OCI-LY1 (cell line): ENCODE measurements around the gene PPP2R2C.

Experiments
- H2AFZ ChIP-seq: fragments of 200-600 bp; sonication (generic), shearing (Covaris generic); 2 replicates; pipeline ENCODE4 v1.6.0; 2014; ENCODE audit warnings: antibody characterized with exemption, mild to moderate bottlenecking, low read length
- H3F3A ChIP-seq: fragments of 200-600 bp; sonication (generic), shearing (Covaris generic); 2 replicates; pipeline ENCODE4 v1.6.0; 2014; ENCODE audit warnings: mild to moderate bottlenecking, antibody characterized with exemption, low read length, moderate library complexity; ENCODE audit not compliant: insufficient read depth
- H3K27ac ChIP-seq: fragments of 200-600 bp; sonication (generic); 2 replicates; pipeline ENCODE4 v1.5.1; 2014; ENCODE audit warnings: low read length, mixed run types, mild to moderate bottlenecking, low read depth; ENCODE audit not compliant: poor library complexity, severe bottlenecking
- H3K27me3 ChIP-seq: fragments of 200-600 bp; sonication (generic); 2 replicates; pipeline ENCODE4 v1.6.0; 2014; ENCODE audit warnings: antibody characterized with exemption, mild to moderate bottlenecking, low read length, moderate library complexity; ENCODE audit not compliant: insufficient read depth
- H3K36me3 ChIP-seq: fragments of 200-600 bp; sonication (generic); 2 replicates; pipeline ENCODE4 v1.6.1; 2014; ENCODE audit warnings: mild to moderate bottlenecking, antibody characterized with exemption, low read length, moderate library complexity, mixed read lengths; ENCODE audit not compliant: insufficient read depth
- H3K4me1 ChIP-seq: fragments of 200-600 bp; sonication (generic); 2 replicates; pipeline ENCODE4 v1.5.1; 2014; ENCODE audit warnings: mild to moderate bottlenecking, low read length, moderate library complexity; ENCODE audit not compliant: insufficient read depth, severe bottlenecking
- H3K4me2 ChIP-seq: fragments of 200-600 bp; sonication (generic), shearing (Covaris generic); 2 replicates; pipeline ENCODE4 v1.6.1; 2014; ENCODE audit warnings: low read length
- H3K4me3 ChIP-seq: fragments of 200-600 bp; sonication (generic); 2 replicates; pipeline ENCODE4 v1.5.1; 2014; ENCODE audit warnings: low read length, low read depth, mild to moderate bottlenecking, mixed read lengths; ENCODE audit not compliant: poor library complexity, severe bottlenecking
- H3K79me2 ChIP-seq: fragments of 200-600 bp; shearing (Covaris generic); 2 replicates; pipeline ENCODE4 v1.6.1; 2016; ENCODE audit warnings: mixed run types, low read length, mixed read lengths; ENCODE audit not compliant: insufficient read depth
- H3K9ac ChIP-seq: fragments of 200-600 bp; sonication (generic), shearing (Covaris generic); 2 replicates; pipeline ENCODE4 v1.6.1; 2014; ENCODE audit warnings: mild to moderate bottlenecking, low read length, mixed read lengths
- H3K9me2 ChIP-seq: fragments of 200-600 bp; sonication (generic), shearing (Covaris generic); 2 replicates; pipeline ENCODE4 v1.6.1; 2014; ENCODE audit warnings: low read depth, mild to moderate bottlenecking, low read length, mixed read lengths
- H3K9me3 ChIP-seq: fragments of 200-600 bp; shearing (Covaris generic); 2 replicates; pipeline ENCODE4 v1.6.1; 2014; ENCODE audit warnings: low read length, mixed read lengths
- H4K20me1 ChIP-seq: fragments of 200-600 bp; sonication (generic), shearing (Covaris generic); 2 replicates; pipeline ENCODE4 v1.6.0; 2016; ENCODE audit warnings: mild to moderate bottlenecking, low read length; ENCODE audit not compliant: insufficient read depth
- CTCF ChIP-seq: fragments of 200-600 bp; sonication (generic), shearing (Covaris generic); IDR thresholded peaks from 2 replicates; pipeline ENCODE4 v1.5.1; 2017; ENCODE audit warnings: mild to moderate bottlenecking, antibody characterized with exemption, low read length, moderate library complexity, mixed read lengths
- EZH2 ChIP-seq: fragments of 200-600 bp; sonication (generic), shearing (Covaris generic); IDR thresholded peaks from 2 replicates; pipeline ENCODE4 v1.8.0; 2017; ENCODE audit warnings: borderline replicate concordance, mixed run types, mild to moderate bottlenecking, antibody characterized with exemption, low read length, moderate library complexity, mixed read lengths

The PPP2R2C gene

GRCh38 chr4:6357476-6357875 is 114.9 kb downstream of the PPP2R2C start:
- Histone ChIP-seq H3K4me1 (no peaks in the 10 kb centered on the region), H3K79me2 (no peaks in the 10 kb centered on the region), H3K4me3 (no peak overlapping the region), H3K9ac (no peak overlapping the region), H2AFZ (no peak overlapping the region), H3F3A (no peaks in the 10 kb centered on the region), H3K27me3 (no peaks in the 10 kb centered on the region), H3K9me2 (no peaks in the 10 kb centered on the region), H3K4me2 (no peak overlapping the region), H3K27ac (no peak overlapping the region), H3K9me3 (no peaks in the 10 kb centered on the region), H4K20me1 (no peaks in the 10 kb centered on the region), H3K36me3 (no peaks in the 10 kb centered on the region)
- TF ChIP-seq EZH2 (no peak), CTCF (no peak)

GRCh38 chr4:6356076-6356560 is 116.3 kb downstream of the PPP2R2C start:
- Histone ChIP-seq H3K9me3 (no peaks in the 10 kb centered on the region), H3K9ac (no peak overlapping the region), H4K20me1 (no peaks in the 10 kb centered on the region), H3K27me3 (no peaks in the 10 kb centered on the region), H3K27ac (no peak overlapping the region), H3K79me2 (no peaks in the 10 kb centered on the region), H3K9me2 (no peaks in the 10 kb centered on the region), H3F3A (no peaks in the 10 kb centered on the region), H3K4me3 (no peak overlapping the region), H3K36me3 (no peaks in the 10 kb centered on the region), H3K4me2 (no peak overlapping the region), H3K4me1 (no peaks in the 10 kb centered on the region), H2AFZ (no peak overlapping the region)
- TF ChIP-seq EZH2 = no peak
- no peak for TF ChIP-seq CTCF

DNA sequence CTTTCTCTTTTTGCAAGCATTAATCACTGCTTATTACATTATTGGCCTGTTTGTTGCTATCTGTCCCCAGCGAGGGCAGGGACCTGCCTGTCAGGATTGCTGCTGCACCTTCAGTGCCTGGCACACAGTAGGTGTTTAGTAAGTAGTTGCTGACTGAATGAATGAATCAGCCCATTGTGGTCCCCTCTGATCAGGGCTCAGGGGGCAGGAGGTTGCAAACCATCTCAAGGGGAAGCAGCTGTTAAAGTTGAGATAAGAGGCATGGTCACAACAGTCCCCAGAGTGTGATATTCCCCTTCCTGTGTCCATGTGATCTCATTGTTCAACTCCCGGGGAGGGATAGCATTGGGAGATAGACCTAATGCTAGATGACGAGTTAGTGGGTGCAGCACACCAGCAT is 117.4 kb downstream of the PPP2R2C start:
- H3K27me3 ChIP-seq = no peaks in the 10 kb centered on the region
- H4K20me1 ChIP-seq = no peaks in the 10 kb centered on the region
- no peaks in the 10 kb centered on the region for H3F3A ChIP-seq
- H3K4me3 ChIP-seq = no peak overlapping the region
- no peak overlapping the region for H2AFZ ChIP-seq
- H3K27ac ChIP-seq = no peak overlapping the region
- no peaks in the 10 kb centered on the region for H3K36me3 ChIP-seq
- TF ChIP-seq EZH2 (no peak), CTCF (no peak)
- no peaks in the 10 kb centered on the region for H3K9me2 ChIP-seq
- H3K4me1 ChIP-seq = no peaks in the 10 kb centered on the region
- H3K4me2 ChIP-seq = no peak overlapping the region
- no peak overlapping the region for H3K9ac ChIP-seq
- H3K9me3 ChIP-seq = no peaks in the 10 kb centered on the region
- H3K79me2 ChIP-seq = no peaks in the 10 kb centered on the region
